HL-60 (cell line): ENCODE data around the gene PLEKHA5.

ENCODE experiments used
- DNase-seq, 2 experiments: peaks; one replicate each; pipeline ENCODE4 v3.0.0-alpha.2; 2010 to 2020; ENCODE audit warnings: low read depth in 1 of 2, low spot score in 1 of 2
- H3K27ac ChIP-seq: fragments of 250-450 bp; sonication (Bioruptor Pico); replicated peaks from 2 replicates; pipeline ENCODE4 v1.5.1; 2020; ENCODE audit warnings: mild to moderate bottlenecking, moderate library complexity
- H3K27me3 ChIP-seq: fragments of 250-450 bp; sonication (Bioruptor Pico); 2 replicates; pipeline ENCODE4 v1.5.1; 2021; ENCODE audit warnings: mild to moderate bottlenecking, moderate library complexity; ENCODE audit not compliant: insufficient read depth, poor library complexity, severe bottlenecking
- H3K4me3 ChIP-seq: replicated peaks from 2 replicates; pipeline ENCODE4 v1.5.1; 2011; ENCODE audit warnings: mild to moderate bottlenecking, control low read depth, low read length; ENCODE audit not compliant: insufficient read depth
- CTCF ChIP-seq: IDR thresholded peaks from one replicate; pipeline ENCODE4 v1.5.1; 2011; ENCODE audit warnings: low read length, control low read depth, inconsistent platforms; ENCODE audit not compliant: insufficient read depth
- GABPA ChIP-seq: IDR thresholded peaks from 2 replicates; pipeline ENCODE4 v1.6.1; 2012; ENCODE audit warnings: low read depth
- POLR2AphosphoS5 ChIP-seq: IDR thresholded peaks from 2 replicates; pipeline ENCODE4 v1.6.1; 2012; ENCODE audit warnings: low read depth
- REST ChIP-seq: IDR thresholded peaks from 2 replicates; pipeline ENCODE4 v1.6.1; 2012; ENCODE audit warnings: low read depth; ENCODE audit not compliant: insufficient replicate concordance
- SPI1 ChIP-seq: IDR thresholded peaks from 2 replicates; pipeline ENCODE4 v1.6.1; 2012; ENCODE audit warnings: low read depth, mild to moderate bottlenecking, borderline replicate concordance

The PLEKHA5 gene

GRCh38 chr12:19299765-19300164 is 170.2 kb downstream of the PLEKHA5 start:
- H3K27ac ChIP-seq = no peak overlapping the region
- no peak for DNase-seq

GRCh38 chr12:19301223-19301622 is 171.7 kb downstream of the PLEKHA5 start:
- TF ChIP-seq CTCF = no peak
- no peak overlapping the region for H3K27ac ChIP-seq
- no peak for DNase-seq
- H3K4me3 ChIP-seq = no peak overlapping the region
- H3K27me3 ChIP-seq = no peaks in the 10 kb centered on the region

More at GRCh38 chr12:19299765-19300164, 170.2 kb downstream of the PLEKHA5 start:
- TF ChIP-seq CTCF (no peak), GABPA (no peak), REST (no peak), SPI1 (no peak), POLR2AphosphoS5 (no peak)
- Histone ChIP-seq H3K27me3 (no peaks in the 10 kb centered on the region), H3K4me3 (no peak overlapping the region)

GRCh38 chr12:19301688-19302087 is 172.2 kb downstream of the PLEKHA5 start:
- H3K27ac ChIP-seq = no peak overlapping the region

More at GRCh38 chr12:19301688-19302087, 172.2 kb downstream of the PLEKHA5 start:
- Histone ChIP-seq H3K27me3 (no peaks in the 10 kb centered on the region), H3K4me3 (no peak overlapping the region)
- DNase-seq = no peak
- TF ChIP-seq GABPA = no peak
- no peak for TF ChIP-seq CTCF
- TF ChIP-seq SPI1 = no peak
- TF ChIP-seq REST = no peak
- no peak for TF ChIP-seq POLR2AphosphoS5
